PC-9 (cell line): ENCODE results near the gene HMGA1. TPM values are rescaled to one million over a fixed set of nuclear protein-coding genes. Genes with fewer than 3 reads are reported as not detected.

Experiments
- BruUV-seq: library from RNA; stranded (reverse); fragments of 400-500 nt; replicated peaks from 2 replicates; lab custom pipeline; 2021; lab: Mats Ljungman, UMichigan
- CTCF ChIA-PET: fragments of 300-600 bp; sonication (Branson Sonifier 250); formaldehyde crosslinking; loops from one replicate; lab custom pipeline; 2022; ENCODE audit warnings: antibody characterized with exemption; lab: Charles Lee
- POLR2A ChIA-PET: fragments of 300-600 bp; sonication (Branson Sonifier 250); formaldehyde crosslinking; loops from one replicate; lab custom pipeline; 2022; ENCODE audit warnings: antibody characterized with exemption; ENCODE audit not compliant: unreplicated experiment; lab: Charles Lee
- DNase-seq, 2 experiments: peaks; one replicate each; pipeline versions ENCODE4 v3.0.0 to v3.0.0-alpha.2; 2015 to 2022; ENCODE audit warnings: mixed read lengths in 1 of 2
- H2AFZ ChIP-seq: fragments of 200-600 bp; sonication (generic); 2 replicates; pipeline ENCODE4 v1.8.1; 2017; ENCODE audit warnings: antibody characterized with exemption
- H3F3A ChIP-seq: fragments of 200-600 bp; sonication (generic); 2 replicates; pipeline ENCODE4 v1.8.1; 2017; ENCODE audit warnings: antibody characterized with exemption, mild to moderate bottlenecking, low read depth; ENCODE audit not compliant: insufficient read depth
- H3K27ac ChIP-seq: fragments of 200-600 bp; sonication (generic); 2 replicates; pipeline ENCODE4 v1.6.1; 2016; ENCODE audit warnings: mixed run types
- H3K27me3 ChIP-seq: fragments of 200-600 bp; sonication (generic); 2 replicates; pipeline ENCODE4 v1.6.1; 2016; ENCODE audit warnings: low read depth, mixed run types; ENCODE audit not compliant: insufficient read depth
- H3K36me3 ChIP-seq: fragments of 200-600 bp; sonication (generic); 2 replicates; pipeline ENCODE4 v1.6.1; 2016; ENCODE audit warnings: low read depth, mixed run types
- H3K4me1 ChIP-seq: fragments of 200-600 bp; sonication (generic); replicated peaks from 2 replicates; pipeline ENCODE4 v1.6.1; 2016; ENCODE audit warnings: mixed run types; ENCODE audit not compliant: insufficient read depth
- H3K4me2 ChIP-seq: fragments of 200-600 bp; sonication (generic); 2 replicates; pipeline ENCODE4 v1.6.1; 2017; ENCODE audit warnings: mixed run types
- H3K4me3 ChIP-seq: fragments of 200-600 bp; sonication (generic); 2 replicates; pipeline ENCODE4 v1.6.1; 2016; ENCODE audit warnings: mixed run types
- H3K79me2 ChIP-seq: fragments of 200-600 bp; sonication (generic); 2 replicates; pipeline ENCODE4 v1.6.1; 2017; ENCODE audit warnings: low read depth, mixed run types
- H3K9me2 ChIP-seq: fragments of 200-600 bp; sonication (generic); 2 replicates; pipeline ENCODE4 v1.8.1; 2017; ENCODE audit warnings: mild to moderate bottlenecking; ENCODE audit not compliant: insufficient read depth
- H3K9me3 ChIP-seq: fragments of 200-600 bp; sonication (generic); 2 replicates; pipeline ENCODE4 v1.8.1; 2016; ENCODE audit warnings: low read depth; ENCODE audit not compliant: insufficient read depth
- H4K20me1 ChIP-seq: fragments of 200-600 bp; sonication (generic); 2 replicates; pipeline ENCODE4 v1.8.1; 2017; ENCODE audit not compliant: insufficient read depth
- EZH2 ChIP-seq: fragments of 200-600 bp; sonication (generic); IDR thresholded peaks from 2 replicates; pipeline ENCODE4 v1.8.0; 2017; ENCODE audit warnings: antibody characterized with exemption, low read depth
- intact Hi-C: fragments of 100-400 bp; cut with micrococcal nuclease; formaldehyde crosslinking; loops from one replicate; pipeline ENCODE4 v1.10.0; 2022; ENCODE audit not compliant: unreplicated experiment
- total RNA-seq: library from RNA; stranded (reverse); gene quantifications from 2 replicates; pipeline ENCODE4 v1.2.3, GENCODE V29; 2021
- TF ChIP-seq, protein P1 (sequence below): fragments of 200-600 bp; sonication (generic); conservative IDR thresholded peaks from 2 replicates; pipeline ENCODE4 v1.6.1; 2017; ENCODE audit warnings: mixed run types, antibody characterized with exemption, mild to moderate bottlenecking, moderate library complexity

The HMGA1 gene
- total RNA-seq, 1 experiment from 2014 or later: 1,951 TPM

DNA sequence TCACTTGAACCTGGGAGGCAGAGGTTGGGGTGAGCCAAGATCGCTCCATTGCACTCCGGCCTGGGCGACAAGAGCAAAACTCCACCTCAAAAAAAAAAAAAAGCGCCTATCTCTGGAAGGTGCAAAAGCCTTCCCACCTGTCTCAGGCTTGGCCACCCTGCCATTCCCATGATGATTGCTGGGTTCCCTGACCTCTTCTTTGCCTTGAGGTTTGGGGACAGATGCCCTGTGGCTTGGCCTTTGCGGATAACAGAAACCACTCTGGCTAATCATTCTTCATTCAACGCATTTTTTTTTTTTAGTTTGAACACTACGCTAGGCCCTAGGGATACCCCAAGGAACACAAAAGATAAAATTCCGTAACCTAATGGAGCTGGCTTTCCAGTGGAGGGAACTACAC lies 6.8 kb upstream of the HMGA1 start:
- H3F3A ChIP-seq: peaks cover 92% of the 10 kb centered on the region
- H3K36me3 ChIP-seq: no peaks in the 10 kb centered on the region
- H3K4me1 ChIP-seq: peaks cover 93% of the 10 kb centered on the region
- peak overlapping the region; percentile 25 for H3K4me2 ChIP-seq
- no peaks in the 10 kb centered on the region; the same call in 1 of the 2 replicates for H3K9me3 ChIP-seq
- DNase-seq: no peak
- H3K27ac ChIP-seq: peak overlapping the region; percentile 98
- intact Hi-C loops: no loop called here
- H3K9me2 ChIP-seq: no peaks in the 10 kb centered on the region
- CTCF ChIA-PET: interaction anchor here (0.7 kb wide), 1 partner anchor 498 kb away, joined by 8 read pairs; no protein-coding TSS in a partner anchor
- POLR2A ChIA-PET: interaction anchor here (0.6 kb wide), 1 partner anchor 610 kb away, joined by 8 read pairs; no protein-coding TSS in a partner anchor
- H3K4me3 ChIP-seq: no peak overlapping the region
- H3K27me3 ChIP-seq: no peaks in the 10 kb centered on the region
- H2AFZ ChIP-seq: no peak overlapping the region
- no peaks in the 10 kb centered on the region for H4K20me1 ChIP-seq
- no peaks in the 10 kb centered on the region for H3K79me2 ChIP-seq
- no peak for TF ChIP-seq EZH2
- TF ChIP-seq, protein P1, sequence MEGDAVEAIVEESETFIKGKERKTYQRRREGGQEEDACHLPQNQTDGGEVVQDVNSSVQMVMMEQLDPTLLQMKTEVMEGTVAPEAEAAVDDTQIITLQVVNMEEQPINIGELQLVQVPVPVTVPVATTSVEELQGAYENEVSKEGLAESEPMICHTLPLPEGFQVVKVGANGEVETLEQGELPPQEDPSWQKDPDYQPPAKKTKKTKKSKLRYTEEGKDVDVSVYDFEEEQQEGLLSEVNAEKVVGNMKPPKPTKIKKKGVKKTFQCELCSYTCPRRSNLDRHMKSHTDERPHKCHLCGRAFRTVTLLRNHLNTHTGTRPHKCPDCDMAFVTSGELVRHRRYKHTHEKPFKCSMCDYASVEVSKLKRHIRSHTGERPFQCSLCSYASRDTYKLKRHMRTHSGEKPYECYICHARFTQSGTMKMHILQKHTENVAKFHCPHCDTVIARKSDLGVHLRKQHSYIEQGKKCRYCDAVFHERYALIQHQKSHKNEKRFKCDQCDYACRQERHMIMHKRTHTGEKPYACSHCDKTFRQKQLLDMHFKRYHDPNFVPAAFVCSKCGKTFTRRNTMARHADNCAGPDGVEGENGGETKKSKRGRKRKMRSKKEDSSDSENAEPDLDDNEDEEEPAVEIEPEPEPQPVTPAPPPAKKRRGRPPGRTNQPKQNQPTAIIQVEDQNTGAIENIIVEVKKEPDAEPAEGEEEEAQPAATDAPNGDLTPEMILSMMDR: no peak
- BruUV-seq: no TSS peak

DNA sequence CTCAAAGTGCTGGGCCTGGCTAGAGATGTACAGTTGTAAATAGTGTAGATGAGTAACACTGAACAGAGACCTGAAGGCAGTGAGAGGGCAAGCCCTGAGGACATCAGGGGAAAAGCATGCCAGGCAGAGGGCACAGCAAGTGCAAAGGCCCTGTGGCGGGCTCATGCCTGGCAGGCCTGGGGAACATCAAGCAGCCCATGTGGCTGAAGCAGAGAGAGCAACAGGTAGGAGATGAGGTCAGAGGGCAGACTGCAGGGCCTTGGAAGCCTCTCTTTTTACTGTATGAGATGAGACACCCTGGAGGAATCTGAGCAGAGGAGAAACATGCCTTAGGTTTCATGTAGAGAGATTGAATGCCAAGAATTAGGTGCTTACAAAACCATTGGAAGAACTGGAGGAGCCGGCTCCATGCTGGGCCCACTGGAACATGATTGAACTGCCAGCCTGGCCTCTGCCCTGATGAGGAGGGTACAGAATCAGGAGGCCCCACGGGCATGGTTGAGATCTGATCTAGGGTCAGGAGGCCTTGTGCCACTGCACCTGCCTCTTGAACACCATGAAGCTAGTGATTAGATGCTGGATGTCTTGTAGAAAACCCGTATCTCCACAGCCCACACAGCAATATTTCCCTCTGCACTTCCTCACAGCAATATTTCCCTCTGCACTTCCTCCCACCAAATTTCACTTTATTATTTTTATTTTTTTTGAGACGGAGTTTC lies 5.9 kb upstream of the HMGA1 start:
- H3K4me2 ChIP-seq: peak overlapping the region; percentile 42
- POLR2A ChIA-PET: no interaction called here
- H3K4me3 ChIP-seq: no peak overlapping the region
- no peaks in the 10 kb centered on the region for H3K9me2 ChIP-seq
- H3K27me3 ChIP-seq: no peaks in the 10 kb centered on the region
- BruUV-seq: no TSS peak
- H2AFZ ChIP-seq: no peak overlapping the region
- CTCF ChIA-PET: no interaction called here
- intact Hi-C loops: no loop called here
- peaks cover 87% of the 10 kb centered on the region for H3K4me1 ChIP-seq
- H4K20me1 ChIP-seq: no peaks in the 10 kb centered on the region
- H3K27ac ChIP-seq: peak overlapping the region; percentile 98
- peak in 1 of 2 experiments; percentile 90 for DNase-seq
- peaks cover 86% of the 10 kb centered on the region for H3F3A ChIP-seq
- no peaks in the 10 kb centered on the region; the same call in 1 of the 2 replicates for H3K9me3 ChIP-seq
- H3K79me2 ChIP-seq: no peaks in the 10 kb centered on the region
- no peak for TF ChIP-seq EZH2
- TF ChIP-seq, protein P1: no peak
- no peaks in the 10 kb centered on the region for H3K36me3 ChIP-seq

DNA sequence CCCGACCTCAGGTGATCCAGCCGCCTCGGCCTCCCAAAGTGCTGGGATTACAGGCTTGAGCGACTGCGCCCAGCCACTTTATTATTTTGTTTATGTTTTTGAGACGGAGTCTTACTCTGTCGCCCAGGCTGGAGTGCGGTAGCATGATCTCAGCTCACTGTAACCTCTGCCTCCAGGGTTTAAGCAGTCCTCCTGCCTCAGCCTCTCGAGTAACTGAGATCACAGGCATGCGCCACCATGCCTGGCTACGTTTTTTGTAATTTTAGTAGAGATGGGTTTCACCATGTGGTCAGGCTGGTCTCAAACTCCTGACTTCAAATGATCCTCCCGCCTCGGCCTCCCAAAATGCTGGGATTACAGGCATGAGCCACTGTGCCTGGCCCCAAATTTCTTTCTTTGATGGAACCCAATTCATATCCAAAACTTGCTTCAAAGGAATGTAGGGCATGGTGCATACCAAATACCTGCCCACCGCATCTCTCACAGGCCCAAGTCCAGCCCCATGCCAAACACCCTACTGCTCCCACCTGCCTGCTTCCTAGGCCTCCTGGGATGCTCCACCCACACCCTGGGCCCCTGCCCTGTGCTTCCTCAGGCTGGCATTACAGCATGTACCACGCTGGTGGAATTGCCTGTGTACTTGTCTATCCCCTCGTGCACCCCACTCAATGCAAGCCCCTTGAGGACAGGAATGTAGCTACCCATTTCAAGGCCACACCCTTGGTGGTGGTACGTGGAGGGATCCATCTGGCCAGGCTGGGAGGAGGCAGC lies 4.9 kb upstream of the HMGA1 start:
- no peak for TF ChIP-seq EZH2
- TF ChIP-seq, protein P1: no peak
- intact Hi-C loops: no loop called here
- H3K9me3 ChIP-seq: no peaks in the 10 kb centered on the region; the same call in 1 of the 2 replicates
- H3K27ac ChIP-seq: peak overlapping the region; percentile 98
- peak overlapping the region; percentile 42; the same call in 1 of the 2 replicates for H3K4me2 ChIP-seq
- H3K36me3 ChIP-seq: no peaks in the 10 kb centered on the region
- peaks cover 6% of the 10 kb centered on the region for H3K79me2 ChIP-seq
- H3F3A ChIP-seq: peaks cover 88% of the 10 kb centered on the region
- no peaks in the 10 kb centered on the region for H3K27me3 ChIP-seq
- no peaks in the 10 kb centered on the region for H3K9me2 ChIP-seq
- no peak overlapping the region for H3K4me3 ChIP-seq
- ChIA-PET CTCF (no interaction called here), POLR2A (no interaction called here)
- H2AFZ ChIP-seq: no peak overlapping the region
- peaks cover 77% of the 10 kb centered on the region for H3K4me1 ChIP-seq
- no peaks in the 10 kb centered on the region for H4K20me1 ChIP-seq
- no TSS peak for BruUV-seq
- DNase-seq: no peak
